CD4-positive, alpha-beta T cell treated with Interleukin-6 for 4 hours (primary cell): ENCODE results near the gene ITGA3.

Experiments
- DNase-seq: peaks from one replicate; pipeline ENCODE4 v3.0.0-alpha.2; 2020; ENCODE audit warnings: mixed read lengths

ITGA3 gene

DNA sequence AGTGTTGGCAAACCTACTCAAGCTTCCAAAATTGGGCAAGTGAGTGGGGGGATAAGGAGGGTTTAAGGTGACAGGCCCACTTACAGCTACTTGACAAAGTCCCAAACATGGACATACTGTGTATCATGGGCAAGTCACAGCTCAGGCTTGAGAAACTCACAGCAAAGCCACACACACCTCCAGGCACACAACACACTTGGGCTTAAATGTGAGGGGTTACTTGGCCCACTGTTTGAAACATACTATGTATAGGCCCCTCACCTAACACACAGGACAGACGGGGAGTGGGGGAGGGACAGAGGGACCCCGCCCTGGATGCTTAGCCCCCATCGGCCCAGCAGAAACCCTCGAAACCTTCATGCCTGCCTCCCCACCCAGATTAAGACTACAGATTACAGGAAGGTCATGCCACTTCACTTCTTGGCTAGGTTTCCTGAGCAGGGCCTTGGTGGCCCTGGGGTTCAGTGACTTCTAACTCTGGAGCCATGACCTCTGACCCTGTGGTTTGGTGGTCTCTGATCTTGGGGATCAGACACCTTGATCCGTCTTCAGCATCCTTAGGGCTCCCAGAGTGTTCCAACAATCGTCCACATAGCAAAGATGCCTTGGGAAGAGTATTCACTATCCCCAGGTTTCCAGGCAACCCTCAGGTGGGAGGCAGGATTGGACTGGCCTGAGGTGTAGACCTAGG lies 76.3 kb downstream of the ITGA3 start:
- DNase-seq = no peak

DNA sequence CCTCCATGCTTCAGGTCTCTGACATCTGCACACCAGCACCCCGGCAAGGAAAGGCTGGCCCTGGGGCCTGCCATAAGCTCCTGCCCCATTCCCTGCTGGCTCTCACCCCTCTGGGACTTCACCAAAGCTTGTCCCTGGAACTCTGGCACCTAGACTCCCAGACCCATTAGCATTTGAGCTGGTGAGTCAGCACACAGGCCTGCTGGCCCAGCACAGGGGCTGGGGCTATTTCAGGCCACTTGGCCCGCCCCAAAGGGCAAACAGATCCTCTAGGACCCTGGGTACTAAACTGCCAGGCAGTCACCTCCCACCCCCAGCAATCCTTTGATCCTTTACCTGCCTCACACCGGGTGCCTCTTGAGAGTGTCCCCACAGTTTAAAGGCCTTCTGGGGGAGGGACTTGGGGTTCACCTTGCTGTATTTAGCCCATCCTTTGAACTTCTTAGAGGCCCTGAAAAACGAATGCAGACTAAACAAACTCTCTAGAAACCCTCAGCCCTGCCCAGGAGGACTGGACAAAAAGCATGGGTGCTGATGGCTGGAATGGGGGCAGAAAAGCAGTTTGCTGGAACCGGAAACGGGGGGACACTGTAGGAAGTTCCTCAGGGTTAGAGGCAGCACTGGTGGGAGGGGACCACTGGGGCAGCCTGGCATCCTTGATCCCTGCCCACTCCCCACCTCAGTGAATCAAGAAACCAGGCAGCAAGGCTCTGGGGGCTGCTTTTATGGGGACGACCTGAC lies 77.3 kb downstream of the ITGA3 start:
- DNase-seq = no peak

DNA sequence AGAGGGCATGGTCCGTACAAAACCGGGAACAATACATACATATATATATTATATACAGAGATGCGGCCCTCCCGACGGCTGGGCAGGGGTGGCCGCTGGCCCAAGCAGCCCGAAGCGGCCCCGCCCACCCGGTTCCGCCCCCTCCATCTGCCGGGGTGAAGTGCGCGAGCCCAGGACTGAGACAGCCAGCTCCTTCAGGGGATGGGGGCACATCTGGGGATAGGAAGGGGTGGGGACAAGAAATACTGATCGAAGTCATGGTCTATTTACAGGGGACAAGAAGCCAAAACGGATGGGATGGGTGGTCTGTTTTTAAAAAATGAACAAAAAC lies 77.8 kb downstream of the ITGA3 start:
- DNase-seq = no peak

DNA sequence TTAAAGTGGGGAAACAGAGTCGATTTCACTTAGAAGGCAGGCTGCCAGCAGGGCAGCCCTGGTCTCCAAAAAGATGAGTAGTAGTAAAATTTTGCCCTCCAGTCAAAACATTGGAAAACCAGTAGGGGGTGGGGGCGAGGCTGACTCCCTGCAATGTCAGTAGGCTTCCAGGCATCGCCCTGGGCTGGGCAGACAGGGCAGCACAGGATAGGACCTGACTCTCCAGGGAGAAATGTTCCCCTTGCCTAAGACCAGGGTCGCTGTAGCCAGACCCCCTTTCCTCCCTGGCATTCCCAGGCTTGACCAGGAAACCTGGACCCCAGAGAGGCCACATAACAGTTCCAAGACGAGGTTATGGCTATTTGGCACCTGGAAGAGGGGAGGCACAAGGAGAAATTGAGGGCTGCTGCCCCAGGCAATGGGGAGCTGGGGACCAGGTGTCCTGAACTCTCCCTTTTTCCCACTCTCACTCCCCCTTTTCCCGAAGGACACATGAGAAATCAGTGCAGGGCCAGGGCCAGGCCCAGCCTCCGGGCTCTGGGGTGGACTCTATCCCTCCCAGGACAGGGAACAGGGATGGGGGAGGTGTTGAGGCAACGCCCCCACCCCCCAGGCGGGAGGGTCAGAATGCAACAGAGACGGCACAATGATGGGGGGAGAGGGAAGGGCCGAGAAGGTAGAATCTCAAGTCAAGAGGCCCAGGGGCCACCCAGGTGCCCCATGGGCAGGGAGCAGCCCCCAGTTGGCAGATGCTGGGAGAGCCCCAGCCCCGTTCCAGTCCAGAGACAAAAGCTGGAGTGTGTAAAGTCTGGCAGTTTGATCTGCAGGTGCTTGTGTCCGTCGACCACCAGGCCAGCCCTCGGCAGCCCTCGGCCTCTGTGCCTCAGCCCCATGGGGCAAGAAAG lies 78.5 kb downstream of the ITGA3 start:
- DNase-seq = no peak

DNA sequence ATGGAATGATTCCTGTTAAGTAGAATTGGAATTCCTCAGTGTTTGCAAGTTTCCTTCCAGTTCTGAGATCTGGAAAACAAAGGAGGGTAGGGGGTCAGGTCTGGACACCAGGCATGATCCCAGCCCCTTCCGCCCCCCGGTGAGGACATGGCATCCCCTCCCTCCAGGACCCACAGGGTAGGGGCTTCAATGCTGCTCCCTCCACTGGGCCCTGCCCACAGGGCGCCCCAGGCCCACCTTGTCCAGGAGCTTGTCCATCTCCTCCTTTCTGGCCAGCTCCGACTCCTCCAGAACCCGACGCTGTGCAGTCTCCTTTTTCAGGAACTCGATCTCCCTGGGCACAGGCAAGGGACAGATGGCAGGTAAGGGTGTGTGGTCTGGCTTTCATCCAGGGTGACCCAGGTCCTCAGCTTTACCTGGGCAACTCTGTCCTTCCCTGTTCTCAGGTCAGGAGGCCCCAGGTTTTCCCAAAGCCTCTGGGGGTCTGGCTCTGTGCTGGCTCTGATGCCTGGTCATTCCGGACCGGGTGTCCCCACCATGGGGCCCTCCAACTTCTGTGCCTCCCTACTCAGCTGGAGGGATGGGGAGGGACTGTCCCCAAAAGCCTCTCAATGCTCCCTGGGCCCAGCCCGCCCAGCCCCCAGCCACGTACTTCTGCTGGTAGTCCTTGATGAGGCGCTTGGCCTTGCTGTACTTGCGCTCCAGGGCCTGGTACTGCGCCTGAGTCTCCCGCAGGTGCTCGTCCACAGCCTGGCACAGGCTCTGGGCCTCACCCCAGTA lies 79.6 kb downstream of the ITGA3 start:
- DNase-seq = no peak

DNA sequence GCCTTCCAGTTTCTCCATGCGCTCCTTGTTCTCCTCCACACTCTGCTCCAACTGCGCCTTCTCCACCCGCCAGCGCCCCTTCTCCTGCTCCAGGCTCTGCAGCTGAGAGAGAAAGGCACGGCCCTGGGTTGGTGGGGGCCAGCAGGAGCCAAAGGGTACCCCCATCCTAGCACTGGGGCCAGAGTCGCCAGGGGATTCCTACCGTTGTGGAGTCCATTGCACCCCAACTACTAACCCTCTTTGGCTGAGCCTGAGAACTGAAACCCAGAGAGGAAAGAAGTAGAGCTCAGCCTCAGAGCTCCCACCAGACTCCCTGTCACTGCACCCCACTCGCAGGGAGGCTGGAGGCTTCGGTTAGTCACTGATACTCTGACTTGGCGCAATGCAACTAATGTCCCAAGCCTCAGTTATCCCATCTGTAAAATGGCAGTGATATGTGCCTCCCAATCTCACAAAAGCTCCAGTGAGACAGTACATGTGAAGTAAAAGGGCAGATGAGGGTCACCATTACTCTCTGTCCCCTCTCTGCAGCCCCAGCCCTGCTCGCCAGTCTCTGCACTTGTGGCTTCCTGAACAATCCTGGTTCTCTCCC lies 80.3 kb downstream of the ITGA3 start:
- no peak for DNase-seq

DNA sequence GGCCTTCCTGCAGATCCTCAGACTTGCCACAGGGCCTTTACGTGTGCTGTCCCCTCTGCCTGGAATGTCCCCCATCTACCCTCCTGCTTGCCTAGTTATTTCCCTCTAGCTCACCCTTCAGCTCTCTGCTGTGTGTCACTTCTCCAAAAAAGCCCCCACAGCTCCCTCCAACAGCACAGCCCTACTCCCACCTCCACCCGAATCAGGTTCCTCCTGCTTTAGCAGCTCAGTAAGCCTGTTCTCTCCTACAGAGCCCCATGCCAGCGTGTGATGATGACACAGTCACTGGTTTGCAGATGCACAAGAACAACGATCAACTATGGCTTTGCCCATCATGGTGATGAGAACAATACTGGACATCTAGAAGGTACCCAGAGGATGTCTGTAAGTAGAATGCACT lies 81.1 kb downstream of the ITGA3 start:
- DNase-seq = no peak

DNA sequence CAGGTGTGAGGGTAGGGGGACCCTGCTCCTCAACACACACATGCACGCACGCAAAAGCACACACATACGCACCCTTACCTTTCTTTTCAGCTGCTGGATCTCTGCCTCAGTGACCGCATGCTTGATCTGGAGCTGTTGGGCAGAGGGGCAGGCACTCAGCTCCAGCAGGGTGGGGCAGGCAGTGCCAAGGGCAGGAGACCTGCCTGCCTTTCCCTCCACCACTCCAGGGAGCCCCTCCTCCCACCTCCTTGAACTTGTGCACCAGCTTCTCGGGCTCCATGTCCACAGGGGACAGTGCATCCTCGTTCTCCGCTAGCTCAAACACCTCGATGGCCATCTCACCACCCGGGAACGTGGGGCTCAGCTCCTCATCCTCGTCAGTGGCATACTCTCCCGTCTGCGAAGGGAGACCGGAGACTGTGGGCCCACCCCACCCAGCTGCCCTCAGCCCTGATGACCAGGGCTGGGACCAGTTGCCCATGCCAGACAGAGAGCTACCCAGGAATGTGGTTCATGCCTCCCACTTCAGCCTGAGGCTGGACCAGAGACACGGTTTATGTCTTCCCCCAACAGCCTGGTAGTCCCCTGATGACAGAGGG lies 83.4 kb downstream of the ITGA3 start:
- no peak for DNase-seq
